ENCODE results near the gene S1PR3.

Gene S1PR3

DNA sequence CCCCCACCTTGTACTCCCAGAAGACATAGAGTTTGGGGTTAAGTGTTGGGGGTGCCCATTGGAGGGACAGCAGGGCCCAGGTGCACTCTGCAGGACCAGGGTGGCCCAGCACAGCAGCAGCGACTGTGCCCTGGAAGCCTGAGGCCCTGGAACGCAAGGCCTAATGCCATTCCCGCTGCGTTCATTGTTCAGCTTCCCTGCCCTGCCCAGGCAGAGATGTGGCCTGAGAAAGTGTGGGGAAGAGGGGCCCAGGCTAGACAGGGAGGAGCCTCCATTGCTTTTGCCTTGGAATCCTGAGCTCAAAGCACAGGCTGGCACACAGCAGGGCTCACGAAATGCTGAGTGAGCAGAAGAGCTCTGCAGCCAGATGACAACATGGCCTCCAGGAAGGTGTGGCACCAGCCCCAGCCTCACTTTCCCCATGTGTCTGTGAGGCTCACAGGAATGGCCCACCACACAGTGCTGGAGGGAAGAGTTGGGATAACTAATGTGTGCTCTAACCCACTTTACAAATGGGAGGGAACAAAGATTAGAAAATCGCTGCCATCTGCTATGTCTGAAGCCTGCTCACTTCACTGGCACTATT, 19.4 kb downstream of the S1PR3 start:
- Histone ChIP-seq H3K9me2 (ENCODE audit: low read depth, low read length) (no peaks in the 10 kb centered on the region), H3K9me3 (ENCODE audit: low read length) (no peaks in the 10 kb centered on the region), H3K36me3 (ENCODE audit: insufficient read depth, low read length) (no peaks in the 10 kb centered on the region), H3K4me1 (ENCODE audit: insufficient read depth, low read length, severe bottlenecking) (peaks cover 9% of the 10 kb centered on the region), H3K27ac (ENCODE audit: low read depth, low read length, poor library complexity, severe bottlenecking) (no peak overlapping the region), H4K20me1 (ENCODE audit: insufficient read depth, low read length) (no peaks in the 10 kb centered on the region), H3F3A (ENCODE audit: insufficient read depth, low read length) (no peaks in the 10 kb centered on the region), H2AFZ (ENCODE audit: low read length) (no peak overlapping the region), H3K4me2 (ENCODE audit: low read length) (no peak overlapping the region), H3K4me3 (ENCODE audit: low read depth, low read length, poor library complexity, severe bottlenecking) (no peak overlapping the region), H3K79me2 (ENCODE audit: insufficient read depth, low read length) (no peaks in the 10 kb centered on the region), H3K27me3 (ENCODE audit: insufficient read depth, low read length) (peaks cover 9% of the 10 kb centered on the region), H3K9ac (ENCODE audit: low read length) (no peak overlapping the region)
- TF ChIP-seq CTCF (IDR thresholded peaks at IDR 0.05; ENCODE audit: low read length): no peak
- TF ChIP-seq EZH2 (IDR thresholded peaks at IDR 0.05; ENCODE audit: borderline replicate concordance, low read length): no peak

- H4K20me1 ChIP-seq (ENCODE audit: insufficient read depth, low read length): no peaks in the 10 kb centered on the region
- no peaks in the 10 kb centered on the region for H3K79me2 ChIP-seq (ENCODE audit: insufficient read depth, low read length)
- H3K9ac ChIP-seq (ENCODE audit: low read length): no peak overlapping the region
- H3K27me3 ChIP-seq (ENCODE audit: insufficient read depth, low read length): peaks cover 9% of the 10 kb centered on the region
- no peaks in the 10 kb centered on the region for H3K9me2 ChIP-seq (ENCODE audit: low read depth, low read length)
- H3K27ac ChIP-seq (ENCODE audit: low read depth, low read length, poor library complexity, severe bottlenecking): no peak overlapping the region
- H3K36me3 ChIP-seq (ENCODE audit: insufficient read depth, low read length): no peaks in the 10 kb centered on the region
- TF ChIP-seq CTCF (IDR thresholded peaks at IDR 0.05; ENCODE audit: low read length) (no peak), EZH2 (IDR thresholded peaks at IDR 0.05; ENCODE audit: borderline replicate concordance, low read length) (no peak)
- H3K9me3 ChIP-seq (ENCODE audit: low read length): no peaks in the 10 kb centered on the region
- H3F3A ChIP-seq (ENCODE audit: insufficient read depth, low read length): no peaks in the 10 kb centered on the region
- H3K4me1 ChIP-seq (ENCODE audit: insufficient read depth, low read length, severe bottlenecking): peaks cover 9% of the 10 kb centered on the region
- no peak overlapping the region for H3K4me2 ChIP-seq (ENCODE audit: low read length)
- no peak overlapping the region for H2AFZ ChIP-seq (ENCODE audit: low read length)
- H3K4me3 ChIP-seq (ENCODE audit: low read depth, low read length, poor library complexity, severe bottlenecking): no peak overlapping the region
Observed at GRCh38 chr9:89011683-89012082, 20.4 kb downstream of the S1PR3 start.

DNA sequence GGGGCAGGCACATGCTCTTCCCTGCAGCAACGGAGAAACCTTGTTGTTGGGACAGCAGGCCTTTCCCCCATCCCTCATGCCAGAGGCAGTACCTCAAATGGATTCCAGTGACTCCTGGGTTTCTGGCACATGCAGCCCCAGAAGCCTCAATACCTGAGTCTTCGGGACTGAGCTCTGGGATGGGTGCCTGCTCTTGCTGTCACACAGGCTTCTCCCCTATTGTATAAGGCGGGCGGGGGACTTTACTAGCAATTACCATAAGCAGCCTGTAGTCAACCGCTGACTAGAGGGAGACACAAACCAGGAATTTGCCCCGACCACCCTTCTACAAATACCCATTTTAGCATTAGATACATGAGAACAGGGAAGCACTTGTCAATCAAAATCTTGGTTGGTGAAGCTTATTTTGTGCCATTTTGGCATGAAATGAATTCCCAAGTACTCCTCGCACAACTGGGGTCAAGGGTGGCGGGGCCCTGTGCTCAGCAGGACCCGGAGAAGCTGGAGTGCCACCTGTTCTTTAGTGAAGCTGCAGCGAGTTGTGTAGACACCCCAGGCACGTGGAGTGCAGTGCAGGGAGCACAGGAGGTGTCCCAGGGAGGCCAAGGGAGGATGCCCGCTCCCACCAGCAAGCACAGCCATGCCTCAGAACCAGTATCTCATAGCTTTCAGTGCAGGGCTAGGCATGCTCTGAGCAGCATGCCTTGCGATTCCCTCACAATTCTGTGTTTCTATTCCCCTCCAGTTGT, 21.2 kb downstream of the S1PR3 start:
- Histone ChIP-seq H3K27ac (ENCODE audit: low read depth, low read length, poor library complexity, severe bottlenecking) (no peak overlapping the region), H3K9ac (ENCODE audit: low read length) (no peak overlapping the region), H3K9me3 (ENCODE audit: low read length) (no peaks in the 10 kb centered on the region), H4K20me1 (ENCODE audit: insufficient read depth, low read length) (no peaks in the 10 kb centered on the region), H3K36me3 (ENCODE audit: insufficient read depth, low read length) (no peaks in the 10 kb centered on the region), H2AFZ (ENCODE audit: low read length) (no peak overlapping the region), H3F3A (ENCODE audit: insufficient read depth, low read length) (no peaks in the 10 kb centered on the region), H3K9me2 (ENCODE audit: low read depth, low read length) (no peaks in the 10 kb centered on the region), H3K4me2 (ENCODE audit: low read length) (no peak overlapping the region), H3K4me1 (ENCODE audit: insufficient read depth, low read length, severe bottlenecking) (peaks cover 9% of the 10 kb centered on the region), H3K4me3 (ENCODE audit: low read depth, low read length, poor library complexity, severe bottlenecking) (no peak overlapping the region), H3K79me2 (ENCODE audit: insufficient read depth, low read length) (no peaks in the 10 kb centered on the region), H3K27me3 (ENCODE audit: insufficient read depth, low read length) (peaks cover 9% of the 10 kb centered on the region)
- no peak for TF ChIP-seq EZH2 (IDR thresholded peaks at IDR 0.05; ENCODE audit: borderline replicate concordance, low read length)
- no peak for TF ChIP-seq CTCF (IDR thresholded peaks at IDR 0.05; ENCODE audit: low read length)

All from OCI-LY1 (cell line).